Activated B cell treated with CpG ODN at 0.5 μM for 24 hours (primary cell): ENCODE data around the gene NAA16. TPM values are rescaled to one million over a fixed set of nuclear protein-coding genes. Genes with fewer than 3 reads are reported as not detected.

Experiments
- ATAC-seq: fragments of 200-7000 bp; cut with Tn5 transposase; one replicate; pipeline ENCODE4 v1.10.0; 2021; ENCODE audit warnings: low read depth, mild to moderate bottlenecking, moderate library complexity
- CTCF ChIA-PET: fragments of 350-600 bp; sonication (Branson Sonifier 250); formaldehyde crosslinking; loops from one replicate; lab custom pipeline; 2021; ENCODE audit warnings: antibody characterized with exemption; lab: Charles Lee
- POLR2A ChIA-PET: fragments of 350-600 bp; sonication (Branson Sonifier 250); formaldehyde crosslinking; loops from one replicate; lab custom pipeline; 2021; ENCODE audit warnings: antibody characterized with exemption; lab: Charles Lee
- DNase-seq: peaks from one replicate; pipeline ENCODE4 v3.0.0; 2022
- H3K27ac Mint-ChIP-seq: one replicate; pipeline ENCODE4 v1.8.0; 2020; ENCODE audit warnings: mixed read lengths
- H3K27me3 Mint-ChIP-seq: one replicate; pipeline ENCODE4 v1.8.0; 2021; ENCODE audit warnings: mixed read lengths
- H3K36me3 Mint-ChIP-seq: one replicate; pipeline ENCODE4 v1.8.0; 2021; ENCODE audit warnings: low read depth, mixed read lengths
- H3K4me1 Mint-ChIP-seq: one replicate; pipeline ENCODE4 v1.8.0; 2021; ENCODE audit warnings: mixed read lengths
- H3K4me3 Mint-ChIP-seq: one replicate; pipeline ENCODE4 v1.8.0; 2020; ENCODE audit warnings: mild to moderate bottlenecking, mixed read lengths
- H3K9me3 Mint-ChIP-seq: one replicate; pipeline ENCODE4 v1.8.0; 2020; ENCODE audit warnings: mixed read lengths
- intact Hi-C: fragments of 100-400 bp; cut with micrococcal nuclease; formaldehyde crosslinking; loops from one replicate; pipeline ENCODE4 v1.15.1; 2024
- total RNA-seq: library from RNA; stranded (reverse); gene quantifications from 2 replicates; pipeline ENCODE4 v1.2.3, GENCODE V29; 2022
- TF ChIP-seq, protein P1 (sequence below): fragments of 200-600 bp; IDR thresholded peaks from one replicate; pipeline ENCODE4 v1.8.0; 2022; ENCODE audit warnings: antibody characterized with exemption, mild to moderate bottlenecking

NAA16 gene
- total RNA-seq, 1 donor from 2014 or later: 21.4 TPM

DNA sequence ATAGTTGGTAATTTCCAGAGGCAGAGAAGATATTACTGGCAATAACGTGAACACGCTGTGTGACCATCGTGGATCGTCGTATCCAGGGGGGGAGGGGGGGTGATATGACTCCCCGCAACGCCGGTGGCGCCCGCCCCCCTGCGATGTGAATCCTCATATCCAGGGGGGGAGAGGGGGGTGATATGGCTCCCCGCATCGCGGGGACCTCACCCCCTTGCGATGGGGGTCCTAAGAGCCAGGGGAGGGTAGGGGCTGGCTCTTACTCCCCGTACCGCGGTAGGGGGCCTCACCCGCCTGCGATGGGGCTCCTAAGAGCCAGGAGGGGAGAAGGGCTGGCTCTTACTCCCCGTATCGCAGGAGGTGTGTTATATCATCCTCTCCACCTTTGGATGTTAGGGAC is 115.0 kb downstream of the NAA16 start:
- Mint-ChIP-seq H3K9me3 (no peaks in the 10 kb centered on the region), H3K4me3 (no peak overlapping the region), H3K27ac (no peak overlapping the region), H3K27me3 (peaks cover 17% of the 10 kb centered on the region), H3K4me1 (peaks cover 6% of the 10 kb centered on the region), H3K36me3 (no peaks in the 10 kb centered on the region)
- intact Hi-C loops: loop anchor here (5.0 kb wide), 1 partner anchor 226 kb away; no protein-coding TSS in a partner anchor
- ATAC-seq (no peak), DNase-seq (no peak)
- CTCF ChIA-PET: no interaction called here
- TF ChIP-seq, protein P1, sequence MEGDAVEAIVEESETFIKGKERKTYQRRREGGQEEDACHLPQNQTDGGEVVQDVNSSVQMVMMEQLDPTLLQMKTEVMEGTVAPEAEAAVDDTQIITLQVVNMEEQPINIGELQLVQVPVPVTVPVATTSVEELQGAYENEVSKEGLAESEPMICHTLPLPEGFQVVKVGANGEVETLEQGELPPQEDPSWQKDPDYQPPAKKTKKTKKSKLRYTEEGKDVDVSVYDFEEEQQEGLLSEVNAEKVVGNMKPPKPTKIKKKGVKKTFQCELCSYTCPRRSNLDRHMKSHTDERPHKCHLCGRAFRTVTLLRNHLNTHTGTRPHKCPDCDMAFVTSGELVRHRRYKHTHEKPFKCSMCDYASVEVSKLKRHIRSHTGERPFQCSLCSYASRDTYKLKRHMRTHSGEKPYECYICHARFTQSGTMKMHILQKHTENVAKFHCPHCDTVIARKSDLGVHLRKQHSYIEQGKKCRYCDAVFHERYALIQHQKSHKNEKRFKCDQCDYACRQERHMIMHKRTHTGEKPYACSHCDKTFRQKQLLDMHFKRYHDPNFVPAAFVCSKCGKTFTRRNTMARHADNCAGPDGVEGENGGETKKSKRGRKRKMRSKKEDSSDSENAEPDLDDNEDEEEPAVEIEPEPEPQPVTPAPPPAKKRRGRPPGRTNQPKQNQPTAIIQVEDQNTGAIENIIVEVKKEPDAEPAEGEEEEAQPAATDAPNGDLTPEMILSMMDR: no peak
- POLR2A ChIA-PET: no interaction called here

Other genes with a start within 250 kb of the NAA16 start
- 8.6 and 9.0 TPM in 2 replicates for gene WBP4, start 249.8 kb upstream of the NAA16 start, total RNA-seq
- 5.1 and 6.0 TPM in 2 replicates for gene KBTBD6, start 178.5 kb upstream of the NAA16 start, total RNA-seq
- gene KBTBD7, start 116.7 kb upstream of the NAA16 start, total RNA-seq: 5.2 and 6.4 TPM in 2 replicates
- gene MTRF1, start 47.7 kb upstream of the NAA16 start, total RNA-seq: 22.2 and 26.7 TPM in 2 replicates
- 2.4 and 2.7 TPM in 2 replicates for gene RGCC, start 146.3 kb downstream of the NAA16 start, total RNA-seq